Thyroid gland (tissue), 4 donors: ENCODE data around the gene IBTK. TPM values are rescaled to one million over a fixed set of nuclear protein-coding genes. Genes with fewer than 3 reads are reported as not detected.
A peak's percentile ranks its signal among the peaks of the same experiment; 100 is the strongest.
"Not testable (repeated sequence)": the region's sequence is repeated elsewhere in the genome, so short reads cannot be mapped to it uniquely, and the experiment has no call there.

Source experiments
- DNase-seq, 2 donors: peaks; one replicate each; pipeline ENCODE4 v3.0.0-alpha.2; 2019
- H3K27ac ChIP-seq, 3 donors: fragments of 200-600 bp; sonication (generic); 1 replicate in 2 of 3; 2 replicates in 1 of 3; pipeline ENCODE4 v1.5.1; 2016 to 2019; ENCODE audit warnings: mild to moderate bottlenecking in 1 of 3, moderate library complexity in 1 of 3
- H3K27me3 ChIP-seq: fragments of 200-600 bp; sonication (generic); one replicate; pipeline ENCODE4 v1.5.1; 2019
- H3K36me3 ChIP-seq, 2 donors: fragments of 200-600 bp; sonication (generic); one replicate each; pipeline ENCODE4 v1.5.1; 2016 to 2019
- H3K4me1 ChIP-seq, 2 donors: fragments of 200-600 bp; sonication (generic); one replicate each; pipeline ENCODE4 v1.5.1; 2017 to 2019
- H3K4me3 ChIP-seq, 3 donors: fragments of 200-600 bp; sonication (generic); replicated peaks in 1 of 3; 1 replicate in 2 of 3; 2 replicates in 1 of 3; pipeline ENCODE4 v1.5.1; 2016; ENCODE audit warnings: mild to moderate bottlenecking in 1 of 3
- H3K9me3 ChIP-seq: fragments of 200-600 bp; sonication (generic); one replicate; pipeline ENCODE4 v1.5.1; 2017
- CTCF ChIP-seq, 6 experiments: fragments of 200-600 bp in 3 of 6; fragments of 450-650 bp in 3 of 6; sonication (generic) in 3 of 6; IDR thresholded peaks; one replicate each; pipeline ENCODE4 v1.5.1; 2016 to 2019; ENCODE audit warnings: antibody characterized with exemption in 6 of 6, mild to moderate bottlenecking in 2 of 6, inconsistent platforms in 1 of 6, moderate library complexity in 1 of 6
- POLR2A ChIP-seq, 2 donors: fragments of 450-650 bp; IDR thresholded peaks; one replicate each; pipeline ENCODE4 v1.6.1; 2017; ENCODE audit warnings: antibody characterized with exemption in 2 of 2, mild to moderate bottlenecking in 2 of 2, moderate library complexity in 1 of 2
- WGBS, 2 donors: methylation state at CpG; one replicate each; pipeline ENCODE4 v1.1.5; 2017; 5-methylcytosine and 5-hydroxymethylcytosine counted together
- intact Hi-C: fragments of 100-400 bp; cut with DNase I; formaldehyde crosslinking; loops from one replicate; pipeline ENCODE4 v1.15.1; 2023
- total RNA-seq, 4 donors: library from RNA; depleted of rRNA; stranded (reverse); fragments of >200 nt; gene quantifications; one replicate each; pipeline ENCODE4 v1.2.3, GENCODE V29; 2016

The IBTK gene
- total RNA-seq, result 10 to 100 TPM; 28.4 to 46.1 (median 38.3) TPM

GRCh38 chr6:82247505-82248272 is at the start of gene IBTK:
Gene IBTK (minus strand): TSS chr6:82247744. CDS start chr6:82240486, 7,258 bp downstream.
- WGBS, 2 donors, result 1 to 2% methylated on average over 33 to 34 of the region's 45 CpGs
- Histone ChIP-seq H3K36me3 (no peaks in the 10 kb centered on the region), H3K27ac (peak within 1 kb of the TSS; percentile 89 to 97 (median 90)), H3K27me3 (no peaks in the 10 kb centered on the region), H3K9me3 (no peaks in the 10 kb centered on the region), H3K4me3 (peak within 1 kb of the TSS; percentile 68 to 78 (median 75)), H3K4me1 (peaks cover 10 to 17% of the 10 kb centered on the region in 2 donors)
- DNase-seq, result peak; percentile 94
- intact Hi-C loops, result no loop called here
- TF ChIP-seq CTCF (IDR thresholded peaks at IDR 0.05) (no peak), POLR2A (IDR thresholded peaks at IDR 0.05) (peak in 1 of 2 donors; percentile 76)

GRCh38 chr6:82283771-82284410 is 36.3 kb upstream of the IBTK start:
- no peak for DNase-seq
- intact Hi-C loops, result no loop called here
- H3K36me3 ChIP-seq, result no peaks in the 10 kb centered on the region
- H3K27ac ChIP-seq, result no peak overlapping the region
- no peaks in the 10 kb centered on the region for H3K27me3 ChIP-seq
- H3K4me3 ChIP-seq, result no peak overlapping the region
- no peaks in the 10 kb centered on the region for H3K4me1 ChIP-seq
- TF ChIP-seq CTCF (IDR thresholded peaks at IDR 0.05), result no peak
- TF ChIP-seq POLR2A (IDR thresholded peaks at IDR 0.05), result no peak
- 59 to 65% methylated on average over 7 to 11 of the region's 11 CpGs for WGBS, 2 donors
- H3K9me3 ChIP-seq, result no peaks in the 10 kb centered on the region

- H3K36me3 ChIP-seq, H3K27me3 ChIP-seq, H3K27ac ChIP-seq, H3K4me1 ChIP-seq, H3K4me3 ChIP-seq, H3K9me3 ChIP-seq, DNase-seq, intact Hi-C loops: not testable (repeated sequence)
- 71 to 75% methylated on average over 2 of the region's 2 CpGs for WGBS, 2 donors
These were observed 34.0 kb upstream of the IBTK start for GRCh38 chr6:82281550-82281949.

- no peak for DNase-seq
- Histone ChIP-seq H3K9me3 (no peaks in the 10 kb centered on the region), H3K4me1 (no peaks in the 10 kb centered on the region), H3K27ac (no peak overlapping the region), H3K4me3 (no peak overlapping the region), H3K27me3 (no peaks in the 10 kb centered on the region), H3K36me3 (no peaks in the 10 kb centered on the region)
- intact Hi-C loops, result loop anchor here (10.0 kb wide), 1 partner anchor 1247 kb away; no protein-coding TSS in a partner anchor
- TF ChIP-seq CTCF (IDR thresholded peaks at IDR 0.05) (no peak), POLR2A (IDR thresholded peaks at IDR 0.05) (no peak)
These were observed 30.1 kb upstream of the IBTK start for GRCh38 chr6:82277686-82278085.

- 85 to 87% methylated on average over 5 of the region's 5 CpGs for WGBS, 2 donors
- no peak overlapping the region for H3K4me3 ChIP-seq
- DNase-seq, result no peak
- H3K27ac ChIP-seq, result no peak overlapping the region
- H3K9me3 ChIP-seq, result no peaks in the 10 kb centered on the region
- no peaks in the 10 kb centered on the region for H3K27me3 ChIP-seq
- intact Hi-C loops, result loop anchor here (10.0 kb wide), 1 partner anchor 1249 kb away; no protein-coding TSS in a partner anchor
- no peaks in the 10 kb centered on the region for H3K4me1 ChIP-seq
- no peaks in the 10 kb centered on the region for H3K36me3 ChIP-seq
- TF ChIP-seq CTCF (IDR thresholded peaks at IDR 0.05) (no peak), POLR2A (IDR thresholded peaks at IDR 0.05) (no peak)
These were observed 28.1 kb upstream of the IBTK start for GRCh38 chr6:82275686-82276085.
